GM18951 (cell line): ENCODE data around the gene CACYBP.
A peak's percentile ranks its signal among the peaks of the same experiment; 100 is the strongest.

ENCODE experiments used
- POLR2A ChIP-seq: IDR thresholded peaks from 4 replicates; pipeline ENCODE4 v1.6.1; 2011; ENCODE audit warnings: mild to moderate bottlenecking; ENCODE audit not compliant: insufficient read length, insufficient read depth; ENCODE audit errors: extremely low read depth
- in situ Hi-C: fragments of 300-500 bp; cut with MboI; formaldehyde crosslinking; loops from one replicate; pipeline ENCODE4 v1.12.0; 2022; ENCODE audit warnings: low sequenced_read_pairs, mixed read lengths, inconsistent platforms; ENCODE audit not compliant: unreplicated experiment

CACYBP gene

DNA sequence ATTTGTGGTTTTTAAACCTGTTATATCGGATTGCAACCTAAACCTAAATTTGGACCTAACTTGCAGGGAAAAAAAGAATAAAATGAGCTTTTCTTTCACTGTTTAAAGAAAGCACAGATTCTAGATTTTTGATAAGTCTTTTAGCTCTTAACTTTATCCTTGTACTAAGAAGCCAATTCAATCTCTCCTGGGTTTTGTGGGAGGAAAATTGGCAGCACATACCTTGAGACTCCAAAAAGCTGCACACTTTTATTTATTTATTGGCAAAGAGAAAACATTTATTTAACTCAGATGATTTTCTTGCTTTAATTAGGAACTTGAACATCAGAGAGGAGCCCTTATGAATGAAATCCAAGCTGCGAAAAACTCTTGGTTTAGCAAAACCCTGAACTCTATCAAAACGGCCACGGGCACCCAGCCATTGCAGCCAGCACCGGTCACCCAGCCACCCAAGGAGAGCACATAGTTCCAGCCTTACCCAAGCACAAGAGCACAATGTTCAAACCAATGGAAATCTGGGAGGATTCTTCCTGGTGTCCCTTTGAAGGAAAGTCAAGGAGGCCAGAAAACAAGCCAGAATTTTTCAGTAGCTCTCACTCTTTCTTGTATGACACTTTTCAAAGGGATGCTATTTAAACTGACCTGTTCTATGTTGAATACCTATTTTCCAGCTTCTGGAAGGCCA lies 10.1 kb upstream of the CACYBP start:
- in situ Hi-C loops: loop anchor here (10.0 to 25.0 kb wide), 2 partner anchors 215 to 727 kb away; no protein-coding TSS in a partner anchor
- no peak for TF ChIP-seq POLR2A

DNA sequence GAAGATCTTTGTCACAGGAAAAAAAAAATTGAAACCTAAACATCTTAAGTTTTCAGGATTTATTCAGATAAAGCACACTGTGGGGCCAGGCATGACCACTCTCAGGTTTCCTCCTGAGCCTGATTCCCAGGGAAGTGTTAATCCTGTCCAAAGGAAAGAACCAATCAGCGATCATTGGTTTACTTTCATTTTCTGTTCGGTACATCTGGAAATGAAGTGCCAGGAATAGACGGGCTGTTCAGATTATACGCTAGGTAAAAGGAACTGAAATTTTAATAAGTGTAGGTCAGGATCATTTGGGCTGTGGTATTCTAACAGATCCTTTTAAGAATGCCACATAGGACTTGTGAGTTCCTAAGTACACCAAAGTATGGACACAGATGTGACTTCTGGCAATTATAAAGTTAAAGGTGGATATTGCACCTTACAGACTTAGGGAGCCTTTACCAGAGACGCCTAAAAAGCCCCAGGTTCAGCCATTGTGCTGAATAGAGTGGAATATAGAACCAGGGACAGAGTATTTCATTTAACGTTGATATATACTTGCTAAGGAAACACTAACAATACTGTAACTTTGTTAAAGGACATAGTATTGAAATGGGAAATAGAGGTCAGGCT lies 9.3 kb upstream of the CACYBP start:
- no peak for TF ChIP-seq POLR2A
- in situ Hi-C loops: loop anchor here (10.0 to 25.0 kb wide), 2 partner anchors 216 to 728 kb away; no protein-coding TSS in a partner anchor

DNA sequence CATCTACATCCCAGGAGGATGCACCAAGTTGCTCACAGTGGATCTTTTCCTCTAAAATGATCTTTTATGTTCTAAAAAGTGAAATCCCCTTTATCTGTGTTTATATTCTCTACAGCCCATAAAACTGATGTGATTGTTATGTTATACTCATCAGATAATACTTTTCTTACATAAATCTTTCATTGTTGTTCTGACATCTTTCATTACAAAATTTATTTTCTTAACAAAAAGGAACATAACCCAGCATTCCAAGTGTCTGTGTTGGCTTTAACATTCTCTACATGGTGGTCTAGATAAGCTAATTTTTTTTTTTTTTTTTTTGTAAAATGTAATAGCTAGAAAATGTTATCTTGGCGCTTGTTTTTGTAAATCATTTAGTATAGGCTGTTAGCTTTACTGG lies 8.3 kb upstream of the CACYBP start:
- in situ Hi-C loops: loop anchor here (10.0 to 25.0 kb wide), 2 partner anchors 217 to 729 kb away; no protein-coding TSS in a partner anchor
- TF ChIP-seq POLR2A: no peak

DNA sequence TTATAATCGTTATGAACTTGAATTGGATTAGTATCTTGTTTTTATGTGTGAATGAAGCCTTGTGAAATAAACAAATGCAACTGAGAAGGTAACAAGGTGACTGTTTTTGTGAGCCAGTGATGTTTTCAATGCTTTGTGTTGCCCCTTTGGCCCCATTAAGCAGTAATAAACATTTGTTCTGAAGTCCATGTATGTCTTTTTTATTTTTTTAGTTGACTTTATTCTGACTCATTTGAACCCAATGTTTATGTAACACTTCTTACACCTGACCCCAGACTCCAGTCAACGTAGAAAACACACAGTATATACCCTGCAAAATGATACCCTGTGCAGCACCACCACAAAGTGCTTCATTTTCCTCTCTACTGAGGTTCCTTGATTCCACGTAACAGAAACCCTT lies 4.6 kb upstream of the CACYBP start:
- TF ChIP-seq POLR2A: no peak
- in situ Hi-C loops: loop anchor here (10.0 to 25.0 kb wide), 2 partner anchors 220 to 733 kb away; no protein-coding TSS in a partner anchor

DNA sequence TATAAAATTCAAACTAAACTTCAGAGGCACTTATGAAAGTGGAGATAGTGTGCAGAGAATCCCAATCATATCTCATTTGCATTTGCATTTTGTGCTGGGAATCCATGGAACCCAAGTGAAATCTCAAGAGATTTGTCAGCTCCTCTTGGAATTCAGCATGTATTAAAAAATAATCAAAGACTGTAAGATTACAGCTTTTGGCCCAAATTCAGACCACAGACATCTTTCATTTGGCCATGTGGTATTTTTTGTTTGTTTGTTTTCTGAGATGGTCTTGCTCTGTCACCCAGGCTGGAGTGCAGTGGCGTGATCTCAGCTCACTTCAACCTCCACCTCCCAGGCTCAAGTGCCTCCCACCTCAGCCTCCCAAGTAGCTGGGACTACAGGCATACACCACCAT lies 3.8 kb upstream of the CACYBP start:
- in situ Hi-C loops: loop anchor here (10.0 to 25.0 kb wide), 2 partner anchors 221 to 734 kb away; no protein-coding TSS in a partner anchor
- TF ChIP-seq POLR2A: no peak

DNA sequence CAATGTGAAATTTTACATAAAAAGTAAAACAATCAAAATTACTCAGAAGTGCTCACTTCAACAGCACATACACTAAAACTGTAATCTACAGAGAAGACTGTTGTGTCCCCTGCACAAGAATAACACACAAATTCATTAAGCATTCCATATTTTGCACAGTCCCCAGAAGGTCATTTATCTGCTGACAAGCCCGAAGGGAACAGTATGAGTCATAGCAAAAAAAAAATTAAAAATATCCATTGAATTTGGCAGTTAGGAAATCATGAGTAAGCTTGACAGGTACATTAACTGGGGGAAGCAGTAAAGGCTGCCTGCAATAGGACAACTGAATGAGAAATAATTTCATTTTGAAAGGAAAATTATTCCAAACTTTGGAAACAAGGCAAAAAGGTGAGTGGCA lies 3.3 kb upstream of the CACYBP start:
- no peak for TF ChIP-seq POLR2A
- in situ Hi-C loops: loop anchor here (10.0 to 25.0 kb wide), 2 partner anchors 222 to 734 kb away; no protein-coding TSS in a partner anchor

DNA sequence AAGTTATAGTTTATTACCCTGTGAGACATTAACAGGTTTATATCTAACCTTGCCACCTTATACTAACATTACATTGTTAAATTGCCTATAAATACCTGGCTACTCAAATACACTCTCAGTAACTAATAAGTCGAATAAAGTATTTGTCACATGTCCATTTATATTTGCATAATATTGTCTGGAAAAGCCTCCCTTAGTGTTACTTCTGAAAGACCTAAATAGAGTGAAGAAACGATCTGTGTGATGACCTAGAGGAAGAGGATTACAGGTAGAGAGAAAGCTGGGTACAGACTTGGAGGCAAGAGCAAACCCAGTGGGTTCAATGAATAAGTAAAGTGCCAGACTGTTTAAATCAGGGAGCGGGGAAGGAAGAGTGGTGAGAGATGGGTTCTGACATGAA lies 2.7 kb upstream of the CACYBP start:
- TF ChIP-seq POLR2A: no peak
- in situ Hi-C loops: loop anchor here (10.0 to 25.0 kb wide), 2 partner anchors 222 to 735 kb away; no protein-coding TSS in a partner anchor

DNA sequence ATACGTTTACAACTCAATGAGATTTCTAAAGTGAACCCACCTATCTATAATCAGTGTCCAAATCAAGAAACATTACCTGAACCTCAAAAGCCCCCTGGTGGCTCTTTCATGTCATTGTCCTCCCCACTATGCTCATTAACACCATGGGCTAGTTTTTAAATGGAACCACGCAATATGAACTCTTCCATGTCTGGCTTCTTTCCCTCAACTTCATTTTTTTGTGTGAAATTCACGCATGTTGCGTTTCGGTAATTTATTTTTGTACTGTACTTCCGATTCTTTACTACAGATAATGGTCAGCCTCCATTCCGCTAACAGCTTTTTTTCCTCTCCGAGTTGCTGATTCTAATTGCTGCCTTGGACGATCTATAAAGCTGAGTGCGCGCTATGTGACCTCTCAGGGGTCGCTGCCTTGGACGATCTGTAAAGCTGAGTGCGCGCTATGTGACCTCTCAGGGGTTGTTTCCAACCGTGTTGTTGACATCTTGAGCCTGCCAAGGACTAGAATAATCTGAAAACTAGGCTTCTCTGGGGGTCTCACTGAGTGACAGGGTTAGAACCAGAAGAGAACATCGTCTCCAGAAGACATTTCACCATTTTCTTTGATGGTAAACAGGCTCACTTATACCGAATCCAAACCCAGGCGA lies 1.1 kb upstream of the CACYBP start:
- in situ Hi-C loops: loop anchor here (10.0 to 25.0 kb wide), 2 partner anchors 224 to 736 kb away; no protein-coding TSS in a partner anchor

DNA sequence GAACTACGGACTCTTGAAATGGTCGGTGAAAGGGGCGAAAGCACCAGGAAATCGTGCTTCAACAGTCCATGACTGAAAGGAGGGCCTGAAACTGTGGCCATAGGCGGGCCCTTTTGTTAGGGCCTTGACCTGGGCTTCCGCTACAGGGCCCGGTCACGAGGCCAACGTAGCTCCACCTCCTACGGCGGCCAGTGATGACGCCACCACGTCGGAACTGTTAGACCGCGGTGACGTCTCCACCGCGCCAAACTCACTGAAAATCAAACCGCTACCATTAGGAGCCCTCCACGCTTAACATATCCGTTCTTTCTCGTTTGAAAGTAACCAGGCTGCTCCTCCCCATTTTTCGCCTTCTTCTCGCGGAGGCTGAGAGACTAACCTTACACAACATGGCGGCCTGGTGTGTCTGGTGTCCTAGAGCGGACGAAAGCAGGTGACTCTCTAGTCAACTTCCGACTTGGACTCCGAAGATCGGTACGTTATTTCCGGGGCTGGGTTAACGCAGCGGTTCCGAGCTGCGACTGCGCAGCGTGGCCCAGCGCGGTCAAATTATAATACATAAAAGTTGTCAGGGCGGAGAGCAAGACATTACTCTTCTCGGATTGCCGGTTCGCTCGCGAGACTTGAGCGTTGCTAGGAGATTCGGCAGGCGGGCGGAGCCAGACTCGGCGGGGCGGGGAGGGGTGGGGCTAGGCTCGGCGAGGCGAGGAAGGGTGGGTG lies 371 bp upstream of the CACYBP start:
- in situ Hi-C loops: loop anchor here (10.0 to 25.0 kb wide), 2 partner anchors 225 to 737 kb away; no protein-coding TSS in a partner anchor
- peak; percentile 93 for TF ChIP-seq POLR2A

More for the DNA sequence above, 1.1 kb upstream of the CACYBP start:
- TF ChIP-seq POLR2A: no peak

DNA sequence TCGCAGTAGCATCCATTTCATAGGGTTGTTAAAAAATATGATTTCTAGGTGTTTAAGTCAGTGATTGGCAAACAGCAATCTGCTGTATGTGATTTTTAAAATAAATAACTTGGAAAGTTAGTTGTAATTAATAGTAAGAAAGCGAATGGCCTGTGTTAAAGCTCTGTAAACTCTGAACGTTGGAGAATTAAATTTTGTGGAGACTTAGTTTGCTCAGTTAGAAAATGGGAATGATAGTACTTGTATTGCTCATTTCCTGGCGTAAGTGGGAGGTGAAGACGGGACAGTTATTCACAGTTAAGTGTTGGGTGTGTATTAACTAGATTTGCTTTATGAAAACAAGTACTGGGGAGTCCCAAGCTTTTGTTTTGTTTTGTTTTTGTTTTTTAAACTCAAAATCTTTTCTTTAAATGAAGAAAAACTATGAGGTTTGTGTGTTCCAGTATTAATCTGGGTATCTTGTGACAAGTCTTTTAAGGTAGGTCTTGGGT lies 995 bp downstream of the CACYBP start:
- TF ChIP-seq POLR2A: no peak
- in situ Hi-C loops: no loop called here

DNA sequence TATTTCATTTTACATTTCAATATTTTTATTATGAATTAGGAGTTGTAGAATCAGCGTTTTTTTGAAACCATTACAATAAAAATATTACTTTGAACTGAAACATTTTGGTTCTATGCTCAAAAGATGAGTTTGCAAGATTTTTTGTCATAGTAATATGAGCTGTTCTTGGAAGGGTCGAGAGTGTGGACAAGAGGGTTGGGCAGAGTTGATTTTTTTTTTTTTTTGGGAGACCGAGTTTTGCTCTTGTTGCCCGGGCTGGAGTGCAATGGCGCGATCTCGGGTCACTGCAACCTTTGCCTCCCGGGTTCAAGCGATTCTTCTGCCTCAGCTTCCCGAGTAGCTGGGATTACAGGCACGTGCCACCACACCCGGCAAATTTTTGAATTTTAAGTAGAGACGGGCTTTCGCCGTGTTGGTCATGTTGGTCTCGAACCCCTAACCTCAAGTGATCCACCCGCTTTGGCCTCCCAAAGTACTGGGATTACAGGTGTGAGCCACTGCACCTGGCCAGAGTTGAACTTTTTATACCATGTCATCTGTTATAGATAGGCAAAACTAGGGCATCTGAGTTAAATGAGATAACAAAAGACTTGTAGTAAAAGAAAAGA lies 3.3 kb downstream of the CACYBP start:
- TF ChIP-seq POLR2A: no peak
- in situ Hi-C loops: no loop called here

DNA sequence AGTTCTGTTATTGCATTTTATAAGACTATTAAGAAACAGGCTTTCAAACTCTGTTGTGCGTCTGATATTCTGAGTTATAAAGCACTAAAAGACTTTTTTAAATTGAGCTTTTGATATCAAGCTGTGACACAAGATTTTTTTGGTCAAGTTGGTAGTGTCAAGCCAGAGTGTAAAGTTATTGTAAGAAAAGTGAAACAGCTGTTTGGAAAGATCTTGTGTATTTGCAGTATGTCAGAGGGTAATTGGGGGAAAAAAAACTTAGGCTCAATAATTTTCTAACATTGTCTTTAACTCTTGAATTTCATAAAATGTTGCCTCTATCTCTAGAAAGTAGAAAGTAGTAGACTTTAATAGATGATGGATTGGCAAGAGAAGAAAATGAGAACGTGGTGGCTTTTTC lies 3.8 kb downstream of the CACYBP start:
- no peak for TF ChIP-seq POLR2A
- in situ Hi-C loops: no loop called here

DNA sequence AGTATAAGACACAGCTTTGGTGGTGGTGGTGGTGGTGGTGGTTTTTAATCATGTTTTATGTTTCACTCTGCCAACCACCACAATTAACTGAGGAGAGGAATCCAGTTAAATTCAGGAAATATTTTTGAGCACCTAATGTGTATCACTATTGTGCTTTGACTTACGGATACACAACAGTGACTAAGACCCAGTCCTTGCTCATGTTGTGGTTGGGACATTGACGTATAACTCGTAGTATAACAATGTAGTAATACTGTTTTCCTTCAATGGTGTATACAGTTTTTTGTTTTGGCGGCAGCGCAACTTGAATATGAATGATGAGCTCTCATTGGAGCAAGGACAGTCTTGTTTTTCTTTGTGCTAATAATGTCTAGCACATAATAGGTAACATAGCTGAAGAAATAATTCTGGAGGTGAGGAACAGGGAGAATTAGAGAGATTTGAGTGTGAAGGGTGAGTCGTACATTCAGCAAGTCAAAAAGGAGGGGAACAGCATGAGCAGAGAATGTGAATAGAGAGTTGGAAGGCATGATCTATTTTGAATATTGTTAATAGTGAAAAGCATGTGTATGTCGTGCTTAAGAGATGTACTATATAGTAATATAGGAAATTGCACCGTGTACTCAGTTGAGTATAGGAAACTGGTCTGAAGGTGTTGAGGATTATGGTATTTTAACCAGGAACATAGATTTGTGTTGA lies 5.5 kb downstream of the CACYBP start:
- no peak for TF ChIP-seq POLR2A
- in situ Hi-C loops: no loop called here
